Endometrial microvascular endothelial cells (primary cell): ENCODE results near the gene OTUD4. TPM values are rescaled to one million over a fixed set of nuclear protein-coding genes. Genes with fewer than 3 reads are reported as not detected.

ENCODE experiments used
- in situ Hi-C: cut with HindIII; loops from 2 replicates; pipeline ENCODE4 v1.10.0; 2017; ENCODE audit warnings: low sequenced_read_pairs, low pct_unique_long_range_greater_than_20kb; ENCODE audit errors: inconsistent ontology term
- total RNA-seq: library from RNA; depleted of rRNA; stranded (reverse); fragments of >200 nt; gene quantifications from one replicate; pipeline ENCODE4 v1.2.3, GENCODE V29; 2015; ENCODE audit errors: inconsistent ontology term

The OTUD4 gene
- total RNA-seq, 1 donor from 2014 or later, result 17.4 TPM

- in situ Hi-C loops, result loop anchor here (25.0 kb wide), 1 partner anchor 429 kb away; the partner anchor contains the start of gene MMAA
Observed at GRCh38 chr4:145183023-145183422, 2.6 kb upstream of the OTUD4 start.

- in situ Hi-C loops, result loop anchor here (25.0 kb wide), 1 partner anchor 430 kb away; the partner anchor contains the start of gene MMAA
Observed at GRCh38 chr4:145182222-145182621, 1.8 kb upstream of the OTUD4 start.

GRCh38 chr4:145181091-145181501 is 707 bp upstream of the OTUD4 start:
- in situ Hi-C loops, result loop anchor here (25.0 kb wide), 1 partner anchor 431 kb away; the partner anchor contains the start of gene MMAA

GRCh38 chr4:145179861-145180297 is 510 bp downstream of the OTUD4 start:
- in situ Hi-C loops, result loop anchor here (25.0 kb wide), 1 partner anchor 432 kb away; the partner anchor contains the start of gene MMAA

GRCh38 chr4:145179281-145179860 is 1.0 kb downstream of the OTUD4 start:
- in situ Hi-C loops, result loop anchor here (25.0 kb wide), 1 partner anchor 433 kb away; the partner anchor contains the start of gene MMAA

GRCh38 chr4:145178740-145179280 is 1.6 kb downstream of the OTUD4 start:
- in situ Hi-C loops, result loop anchor here (25.0 kb wide), 1 partner anchor 433 kb away; the partner anchor contains the start of gene MMAA

- in situ Hi-C loops, result loop anchor here (25.0 kb wide), 1 partner anchor 434 kb away; the partner anchor contains the start of gene MMAA
Observed at GRCh38 chr4:145177906-145178538, 2.4 kb downstream of the OTUD4 start.

GRCh38 chr4:145177511-145177905 is 2.9 kb downstream of the OTUD4 start:
- in situ Hi-C loops, result loop anchor here (25.0 kb wide), 1 partner anchor 435 kb away; the partner anchor contains the start of gene MMAA

- in situ Hi-C loops, result loop anchor here (25.0 kb wide), 1 partner anchor 435 kb away; the partner anchor contains the start of gene MMAA
Observed at GRCh38 chr4:145176641-145177432, 3.6 kb downstream of the OTUD4 start.

GRCh38 chr4:145171911-145172310 is 8.5 kb downstream of the OTUD4 start:
- in situ Hi-C loops, result no loop called here

GRCh38 chr4:145170223-145170622 is 10.2 kb downstream of the OTUD4 start:
- in situ Hi-C loops, result no loop called here

- in situ Hi-C loops, result no loop called here
Observed at GRCh38 chr4:145168581-145169187, 11.7 kb downstream of the OTUD4 start.

GRCh38 chr4:145167887-145168286 is 12.5 kb downstream of the OTUD4 start:
- in situ Hi-C loops, result no loop called here

GRCh38 chr4:145161549-145161948 is 18.8 kb downstream of the OTUD4 start:
- in situ Hi-C loops, result no loop called here

GRCh38 chr4:145156986-145157385 is 23.4 kb downstream of the OTUD4 start:
- in situ Hi-C loops, result no loop called here

- in situ Hi-C loops, result no loop called here
Observed at GRCh38 chr4:145155268-145155870, 25.0 kb downstream of the OTUD4 start.

- in situ Hi-C loops, result no loop called here
Observed at GRCh38 chr4:145154573-145154972, 25.8 kb downstream of the OTUD4 start.

GRCh38 chr4:145153904-145154298 is 26.5 kb downstream of the OTUD4 start:
- in situ Hi-C loops, result no loop called here
